ENCODE data around the gene TEX51. TPM values are rescaled to one million over a fixed set of nuclear protein-coding genes. Genes with fewer than 3 reads are reported as not detected.

Gene TEX51
- total RNA-seq = not detected in 2 replicates

DNA sequence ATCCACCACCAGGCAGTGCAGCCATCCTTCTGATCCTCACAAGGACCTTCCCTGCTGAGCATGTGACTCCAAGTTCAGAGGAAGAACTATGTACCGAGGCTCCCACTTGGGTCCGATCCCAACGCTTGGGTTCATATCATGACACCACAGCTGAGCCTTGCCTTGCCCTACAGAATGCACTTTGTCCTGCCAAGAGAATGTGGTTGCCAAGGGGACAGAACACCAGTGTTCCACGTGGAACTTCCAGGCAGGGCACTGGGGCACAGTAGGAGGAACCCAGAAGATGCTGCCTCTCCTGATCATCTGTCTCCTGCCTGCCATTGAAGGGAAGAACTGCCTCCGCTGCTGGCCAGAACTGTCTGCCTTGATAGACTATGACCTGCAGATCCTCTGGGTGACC lies at the start of gene TEX51:
Gene TEX51 (plus strand): TSS at position 255 of the 400 bp plus-strand sequence. CDS start 29 bp downstream, at position 284.

Other genes with a start within 250 kb of the TEX51 start
- gene GYPC, start 242.7 kb upstream of the TEX51 start, total RNA-seq = 0.66 and 2.7 TPM in 2 replicates
- 38.3 and 40.9 TPM in 2 replicates for gene BIN1, start 208.3 kb downstream of the TEX51 start, total RNA-seq